GM19372 (cell line): ENCODE measurements around the gene TM9SF3.

Source experiments
- ATAC-seq: cut with Tn5 transposase; IDR thresholded peaks from one replicate; pipeline ENCODE4 v1.9.1; 2021; ENCODE audit warnings: mild to moderate bottlenecking, low read depth, moderate library complexity; ENCODE audit not compliant: unreplicated experiment

The TM9SF3 gene

GRCh38 chr10:96513305-96513697 is 73.5 kb downstream of the TM9SF3 start:
- peak; percentile 22 for ATAC-seq

- ATAC-seq, result no peak
Measured at GRCh38 chr10:96512524-96513304, 74.1 kb downstream of the TM9SF3 start.

- no peak for ATAC-seq
Measured at GRCh38 chr10:96511044-96511945, 75.5 kb downstream of the TM9SF3 start.

- ATAC-seq, result no peak
Measured at GRCh38 chr10:96509017-96509641, 77.7 kb downstream of the TM9SF3 start.

- no peak for ATAC-seq
Measured at GRCh38 chr10:96507044-96507443, 79.8 kb downstream of the TM9SF3 start.

- no peak for ATAC-seq
Measured at GRCh38 chr10:96505150-96506136, 81.4 kb downstream of the TM9SF3 start.

GRCh38 chr10:96502561-96503282 is 84.1 kb downstream of the TM9SF3 start:
- no peak for ATAC-seq

- no peak for ATAC-seq
Measured at GRCh38 chr10:96501985-96502384, 84.8 kb downstream of the TM9SF3 start.

GRCh38 chr10:96500519-96500918 is 86.3 kb downstream of the TM9SF3 start:
- ATAC-seq, result no peak

GRCh38 chr10:96500050-96500449 is 86.8 kb downstream of the TM9SF3 start:
- ATAC-seq, result no peak

GRCh38 chr10:96497391-96497790 is 89.4 kb downstream of the TM9SF3 start:
- no peak for ATAC-seq

- no peak for ATAC-seq
Measured at GRCh38 chr10:96496281-96496925, 90.4 kb downstream of the TM9SF3 start.

- ATAC-seq, result no peak
Measured at GRCh38 chr10:96495544-96495943, 91.3 kb downstream of the TM9SF3 start.

GRCh38 chr10:96494694-96495093 is 92.1 kb downstream of the TM9SF3 start:
- ATAC-seq, result no peak

- no peak for ATAC-seq
Measured at GRCh38 chr10:96493871-96494525, 92.8 kb downstream of the TM9SF3 start.

- ATAC-seq, result no peak
Measured at GRCh38 chr10:96493254-96493653, 93.6 kb downstream of the TM9SF3 start.

- ATAC-seq, result no peak
Measured at GRCh38 chr10:96491303-96491702, 95.5 kb downstream of the TM9SF3 start.
